Hepatocyte (in vitro differentiated cells): ENCODE data around the gene SLC25A4. TPM values are rescaled to one million over a fixed set of nuclear protein-coding genes. Genes with fewer than 3 reads are reported as not detected.

Experiments
- DNase-seq: peaks from one replicate; pipeline ENCODE4 v3.0.0-alpha.2; 2016; ENCODE audit warnings: low spot score
- H2AFZ ChIP-seq: fragments of 200-600 bp; sonication (generic); 2 replicates; pipeline ENCODE4 v1.6.0; 2016; ENCODE audit warnings: antibody characterized with exemption, mild to moderate bottlenecking
- H3K27ac ChIP-seq: fragments of 200-600 bp; sonication (generic); 2 replicates; pipeline ENCODE4 v1.5.1; 2016; ENCODE audit warnings: mild to moderate bottlenecking
- H3K27me3 ChIP-seq: fragments of 200-600 bp; sonication (generic); 2 replicates; pipeline ENCODE4 v1.6.1; 2016
- H3K36me3 ChIP-seq: fragments of 200-600 bp; sonication (generic); replicated peaks from 2 replicates; pipeline ENCODE4 v1.5.1; 2016; ENCODE audit warnings: low read depth; ENCODE audit not compliant: insufficient read depth
- H3K4me1 ChIP-seq: fragments of 200-600 bp; sonication (generic); 2 replicates; pipeline ENCODE4 v1.5.1; 2016; ENCODE audit warnings: mild to moderate bottlenecking, moderate library complexity; ENCODE audit not compliant: insufficient read depth
- H3K4me2 ChIP-seq: fragments of 200-600 bp; sonication (generic); 2 replicates; pipeline ENCODE4 v1.6.0; 2016
- H3K4me3 ChIP-seq: fragments of 200-600 bp; sonication (generic); 2 replicates; pipeline ENCODE4 v1.5.1; 2016; ENCODE audit warnings: mild to moderate bottlenecking
- H3K79me2 ChIP-seq: fragments of 200-600 bp; sonication (generic); 2 replicates; pipeline ENCODE4 v1.6.0; 2017; ENCODE audit warnings: mild to moderate bottlenecking
- H3K9me2 ChIP-seq: fragments of 200-600 bp; sonication (generic); replicated peaks from 2 replicates; pipeline ENCODE4 v1.6.0; 2017; ENCODE audit warnings: mild to moderate bottlenecking; ENCODE audit not compliant: insufficient read depth
- H3K9me3 ChIP-seq: fragments of 200-600 bp; sonication (generic); 2 replicates; pipeline ENCODE4 v1.5.1; 2016; ENCODE audit warnings: low read depth, mild to moderate bottlenecking
- H4K20me1 ChIP-seq: fragments of 200-600 bp; sonication (generic); 2 replicates; pipeline ENCODE4 v1.6.0; 2016; ENCODE audit warnings: mild to moderate bottlenecking; ENCODE audit not compliant: insufficient read depth, poor library complexity, severe bottlenecking
- EZH2 ChIP-seq: fragments of 200-600 bp; sonication (generic); IDR thresholded peaks from 2 replicates; pipeline ENCODE4 v1.6.1; 2016; ENCODE audit warnings: antibody characterized with exemption, mild to moderate bottlenecking, borderline replicate concordance
- EZH2phosphoT487 ChIP-seq: fragments of 200-600 bp; sonication (generic); IDR thresholded peaks from one replicate; pipeline ENCODE4 v1.6.1; 2018; ENCODE audit warnings: antibody characterized with exemption, mild to moderate bottlenecking, low read depth, moderate library complexity; ENCODE audit not compliant: unreplicated experiment, severe bottlenecking
- WGBS: methylation state at CpG from one replicate; pipeline ENCODE4 v1.1.6; 2016; ENCODE audit warnings: low lambda C conversion rate; ENCODE audit errors: missing lambda C conversion rate; 5-methylcytosine and 5-hydroxymethylcytosine counted together
- polyA plus RNA-seq: library from polyadenylated mRNA; unstranded; fragments of >200 nt; fragmentation: Nextera tagmentation; extraction: Ambion mirVana; gene quantifications from 2 replicates; pipeline ENCODE4 v1.2.1, GENCODE V29; 2016
- total RNA-seq: library from RNA; depleted of rRNA; stranded (reverse); fragments of >200 nt; gene quantifications from 2 replicates; pipeline ENCODE4 v1.2.3, GENCODE V29; 2014
- TF ChIP-seq, protein P1 (sequence below): fragments of 200-600 bp; sonication (generic); IDR thresholded peaks from 2 replicates; pipeline ENCODE4 v1.5.1; 2016; ENCODE audit warnings: antibody characterized with exemption, mild to moderate bottlenecking; ENCODE audit not compliant: poor library complexity

SLC25A4 gene
- total and polyA plus RNA-seq, 2 experiments from 2014 or later, result 26.6 to 92.7 TPM

DNA sequence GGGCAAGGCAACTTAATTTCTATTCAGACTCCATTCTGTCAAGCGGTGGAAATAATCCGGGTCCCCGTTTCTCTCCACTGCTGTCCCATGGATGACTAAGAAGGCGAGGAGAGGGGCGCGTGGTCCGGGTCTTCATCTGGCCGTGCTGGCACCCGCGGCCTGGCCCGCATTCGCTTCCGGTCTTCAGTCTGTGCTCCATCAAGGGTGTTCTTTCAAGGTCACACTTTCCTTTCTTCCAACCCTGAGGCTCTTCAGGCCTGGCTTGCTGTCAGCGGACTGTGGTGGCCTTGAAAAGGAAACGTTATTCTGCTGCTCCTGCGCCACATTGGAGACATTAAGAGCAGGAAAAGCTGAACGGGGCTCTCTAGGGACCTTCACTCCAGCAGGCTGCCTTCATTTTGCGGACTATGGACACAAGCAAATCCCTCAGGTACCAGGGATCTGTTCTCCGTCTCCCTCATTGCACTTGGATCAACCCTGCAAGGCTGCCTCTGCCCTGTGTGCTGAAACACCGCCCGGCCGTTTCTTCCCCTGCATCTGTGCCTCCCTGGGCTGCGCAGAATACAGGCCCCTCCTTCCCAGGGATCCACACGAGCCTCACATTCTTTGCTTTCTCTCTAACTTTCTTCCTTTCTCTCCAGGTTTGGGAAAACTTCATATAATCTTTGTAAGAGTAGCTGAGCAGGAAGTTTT is 5.7 kb upstream of the SLC25A4 start:
- Histone ChIP-seq H3K4me3 (no peak overlapping the region), H3K27ac (no peak overlapping the region), H2AFZ (no peak overlapping the region), H3K4me2 (no peak overlapping the region), H3K36me3 (no peaks in the 10 kb centered on the region), H3K79me2 (no peaks in the 10 kb centered on the region), H3K4me1 (no peaks in the 10 kb centered on the region), H3K9me2 (no peaks in the 10 kb centered on the region), H3K9me3 (no peaks in the 10 kb centered on the region), H4K20me1 (no peaks in the 10 kb centered on the region), H3K27me3 (no peaks in the 10 kb centered on the region)
- TF ChIP-seq EZH2phosphoT487 (no peak), EZH2 (no peak)
- TF ChIP-seq, protein P1, sequence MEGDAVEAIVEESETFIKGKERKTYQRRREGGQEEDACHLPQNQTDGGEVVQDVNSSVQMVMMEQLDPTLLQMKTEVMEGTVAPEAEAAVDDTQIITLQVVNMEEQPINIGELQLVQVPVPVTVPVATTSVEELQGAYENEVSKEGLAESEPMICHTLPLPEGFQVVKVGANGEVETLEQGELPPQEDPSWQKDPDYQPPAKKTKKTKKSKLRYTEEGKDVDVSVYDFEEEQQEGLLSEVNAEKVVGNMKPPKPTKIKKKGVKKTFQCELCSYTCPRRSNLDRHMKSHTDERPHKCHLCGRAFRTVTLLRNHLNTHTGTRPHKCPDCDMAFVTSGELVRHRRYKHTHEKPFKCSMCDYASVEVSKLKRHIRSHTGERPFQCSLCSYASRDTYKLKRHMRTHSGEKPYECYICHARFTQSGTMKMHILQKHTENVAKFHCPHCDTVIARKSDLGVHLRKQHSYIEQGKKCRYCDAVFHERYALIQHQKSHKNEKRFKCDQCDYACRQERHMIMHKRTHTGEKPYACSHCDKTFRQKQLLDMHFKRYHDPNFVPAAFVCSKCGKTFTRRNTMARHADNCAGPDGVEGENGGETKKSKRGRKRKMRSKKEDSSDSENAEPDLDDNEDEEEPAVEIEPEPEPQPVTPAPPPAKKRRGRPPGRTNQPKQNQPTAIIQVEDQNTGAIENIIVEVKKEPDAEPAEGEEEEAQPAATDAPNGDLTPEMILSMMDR, result no peak
- no peak for DNase-seq
- 88% methylated on average over 24 of the region's 24 CpGs for WGBS

DNA sequence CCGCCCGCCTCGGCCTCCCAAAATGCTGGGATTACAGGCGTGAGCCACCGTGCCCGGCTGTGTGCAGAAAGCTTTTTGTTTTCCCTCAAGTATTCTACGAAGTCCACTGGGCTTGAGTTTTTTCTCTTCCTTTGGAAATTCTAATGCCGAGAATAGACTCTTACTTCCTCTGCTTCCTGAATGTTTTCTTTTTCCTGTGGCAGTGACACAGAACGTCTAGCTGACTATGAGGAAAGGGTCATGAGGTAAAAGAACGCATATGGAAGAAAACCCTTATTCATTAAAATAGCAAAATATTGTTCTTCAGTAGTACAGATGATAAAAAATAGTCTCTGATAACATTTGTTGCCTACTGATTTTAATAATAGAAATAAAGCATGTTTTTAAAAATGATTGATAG is 4.9 kb upstream of the SLC25A4 start:
- H3K9me2 ChIP-seq, result no peaks in the 10 kb centered on the region
- H3K36me3 ChIP-seq, result no peaks in the 10 kb centered on the region
- no peak overlapping the region for H3K4me3 ChIP-seq
- H3K27ac ChIP-seq, result no peak overlapping the region
- H4K20me1 ChIP-seq, result no peaks in the 10 kb centered on the region
- no peaks in the 10 kb centered on the region for H3K79me2 ChIP-seq
- TF ChIP-seq, protein P1, result no peak
- TF ChIP-seq EZH2, result no peak
- TF ChIP-seq EZH2phosphoT487, result no peak
- no peak for DNase-seq
- no peaks in the 10 kb centered on the region for H3K9me3 ChIP-seq
- H2AFZ ChIP-seq, result no peak overlapping the region
- no peak overlapping the region for H3K4me2 ChIP-seq
- no peaks in the 10 kb centered on the region for H3K4me1 ChIP-seq
- 91% methylated on average over 10 of the region's 10 CpGs for WGBS
- no peaks in the 10 kb centered on the region for H3K27me3 ChIP-seq

DNA sequence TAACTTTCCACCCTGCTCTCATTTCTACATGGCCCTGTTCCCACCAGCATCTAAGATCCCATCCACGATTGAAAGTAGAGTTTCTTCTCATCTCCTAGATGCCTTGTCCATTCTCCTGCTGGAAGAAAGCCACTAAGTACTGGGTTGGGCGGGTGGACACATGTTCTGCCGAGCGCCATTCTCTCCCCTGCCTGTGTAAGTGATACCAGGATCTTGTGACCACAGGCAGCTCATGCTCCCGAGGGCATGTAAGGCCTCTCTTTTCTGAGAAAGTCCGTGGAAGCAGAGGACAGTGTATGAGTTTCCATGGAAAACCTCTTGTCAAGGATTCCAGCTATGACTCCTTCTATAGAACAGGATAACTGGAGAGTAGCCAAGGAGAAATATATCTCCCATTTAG is 3.3 kb upstream of the SLC25A4 start:
- H3K4me3 ChIP-seq, result no peak overlapping the region
- no peak overlapping the region for H2AFZ ChIP-seq
- no peak overlapping the region for H3K27ac ChIP-seq
- DNase-seq, result no peak
- no peaks in the 10 kb centered on the region for H3K9me2 ChIP-seq
- TF ChIP-seq EZH2phosphoT487 (no peak), EZH2 (no peak)
- TF ChIP-seq, protein P1, result no peak
- H3K9me3 ChIP-seq, result no peaks in the 10 kb centered on the region
- H3K36me3 ChIP-seq, result no peaks in the 10 kb centered on the region
- H3K4me1 ChIP-seq, result no peaks in the 10 kb centered on the region
- no peaks in the 10 kb centered on the region for H4K20me1 ChIP-seq
- no peak overlapping the region for H3K4me2 ChIP-seq
- WGBS, result 70% methylated on average over 6 of the region's 6 CpGs
- H3K79me2 ChIP-seq, result peaks cover 3% of the 10 kb centered on the region
- H3K27me3 ChIP-seq, result no peaks in the 10 kb centered on the region
